GM12878 (cell line): ENCODE data around the gene ITGB8.

ENCODE experiments used
- CREB1 ChIP-seq: IDR thresholded peaks from 2 replicates; pipeline ENCODE4 v1.6.1; 2012; ENCODE audit warnings: low read depth, mild to moderate bottlenecking, inconsistent platforms
- DPF2 ChIP-seq: fragments of 450-650 bp; IDR thresholded peaks from 2 replicates; pipeline ENCODE4 v1.6.1; 2017; ENCODE audit warnings: mild to moderate bottlenecking
- MYC ChIP-seq: IDR thresholded peaks from 2 replicates; pipeline ENCODE4 v1.6.1; 2011; ENCODE audit warnings: mild to moderate bottlenecking, low read length, moderate library complexity, inconsistent platforms; ENCODE audit not compliant: insufficient read depth, insufficient replicate concordance, insufficient read length, severe bottlenecking
- PML ChIP-seq: IDR thresholded peaks from 2 replicates; pipeline ENCODE4 v1.6.1; 2012; ENCODE audit warnings: low read length, inconsistent platforms
- POLR2A ChIP-seq: IDR thresholded peaks from 2 replicates; pipeline ENCODE4 v1.6.1; 2011; ENCODE audit warnings: low read depth, mild to moderate bottlenecking, low read length
- TAF1 ChIP-seq: IDR thresholded peaks from 2 replicates; pipeline ENCODE4 v1.6.1; 2011; ENCODE audit warnings: mild to moderate bottlenecking, low read depth, low read length, borderline replicate concordance
- TF ChIP-seq, protein P1 (sequence below): IDR thresholded peaks from 2 replicates; pipeline ENCODE4 v1.6.1; 2012; ENCODE audit warnings: mild to moderate bottlenecking, low read depth, low read length

GRCh38 chr7:20464891-20465290 is 134.2 kb downstream of the ITGB8 start:
- TF ChIP-seq, protein P1, sequence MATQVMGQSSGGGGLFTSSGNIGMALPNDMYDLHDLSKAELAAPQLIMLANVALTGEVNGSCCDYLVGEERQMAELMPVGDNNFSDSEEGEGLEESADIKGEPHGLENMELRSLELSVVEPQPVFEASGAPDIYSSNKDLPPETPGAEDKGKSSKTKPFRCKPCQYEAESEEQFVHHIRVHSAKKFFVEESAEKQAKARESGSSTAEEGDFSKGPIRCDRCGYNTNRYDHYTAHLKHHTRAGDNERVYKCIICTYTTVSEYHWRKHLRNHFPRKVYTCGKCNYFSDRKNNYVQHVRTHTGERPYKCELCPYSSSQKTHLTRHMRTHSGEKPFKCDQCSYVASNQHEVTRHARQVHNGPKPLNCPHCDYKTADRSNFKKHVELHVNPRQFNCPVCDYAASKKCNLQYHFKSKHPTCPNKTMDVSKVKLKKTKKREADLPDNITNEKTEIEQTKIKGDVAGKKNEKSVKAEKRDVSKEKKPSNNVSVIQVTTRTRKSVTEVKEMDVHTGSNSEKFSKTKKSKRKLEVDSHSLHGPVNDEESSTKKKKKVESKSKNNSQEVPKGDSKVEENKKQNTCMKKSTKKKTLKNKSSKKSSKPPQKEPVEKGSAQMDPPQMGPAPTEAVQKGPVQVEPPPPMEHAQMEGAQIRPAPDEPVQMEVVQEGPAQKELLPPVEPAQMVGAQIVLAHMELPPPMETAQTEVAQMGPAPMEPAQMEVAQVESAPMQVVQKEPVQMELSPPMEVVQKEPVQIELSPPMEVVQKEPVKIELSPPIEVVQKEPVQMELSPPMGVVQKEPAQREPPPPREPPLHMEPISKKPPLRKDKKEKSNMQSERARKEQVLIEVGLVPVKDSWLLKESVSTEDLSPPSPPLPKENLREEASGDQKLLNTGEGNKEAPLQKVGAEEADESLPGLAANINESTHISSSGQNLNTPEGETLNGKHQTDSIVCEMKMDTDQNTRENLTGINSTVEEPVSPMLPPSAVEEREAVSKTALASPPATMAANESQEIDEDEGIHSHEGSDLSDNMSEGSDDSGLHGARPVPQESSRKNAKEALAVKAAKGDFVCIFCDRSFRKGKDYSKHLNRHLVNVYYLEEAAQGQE = no peak
- no peak for TF ChIP-seq POLR2A
- no peak for TF ChIP-seq DPF2
- TF ChIP-seq TAF1 = no peak
- no peak for TF ChIP-seq MYC
- TF ChIP-seq PML = no peak
- no peak for TF ChIP-seq CREB1
